ENCODE results near the gene SOWAHC.

GRCh38 chr2:109619032-109619615 is 5.0 kb downstream of the SOWAHC start:
- TF ChIP-seq CTCF (IDR thresholded peaks at IDR 0.05) = no peak
- no peak for TF ChIP-seq POLR2A (IDR thresholded peaks at IDR 0.05)

Data from Peyer's patch (tissue), 4 donors.